PC-3 (cell line): ENCODE data around the gene SLC16A8.

Experiments used
- EZH2 ChIP-seq: fragments of 300-600 bp; sonication (generic); IDR thresholded peaks from one replicate; pipeline ENCODE4 v1.6.1; 2017; ENCODE audit warnings: antibody characterized with exemption, mild to moderate bottlenecking, low read length; ENCODE audit not compliant: unreplicated experiment
- EZH2phosphoT487 ChIP-seq: fragments of 300-600 bp; sonication (generic); IDR thresholded peaks from 2 replicates; pipeline ENCODE4 v1.6.1; 2018; ENCODE audit warnings: mild to moderate bottlenecking, antibody characterized with exemption, low read length, borderline replicate concordance
- TF ChIP-seq, protein P1 (sequence below): fragments of 300-600 bp; sonication (generic); conservative IDR thresholded peaks from 2 replicates; pipeline ENCODE4 v1.5.1; 2017; ENCODE audit warnings: antibody characterized with exemption, low read depth, mild to moderate bottlenecking, low read length

DNA sequence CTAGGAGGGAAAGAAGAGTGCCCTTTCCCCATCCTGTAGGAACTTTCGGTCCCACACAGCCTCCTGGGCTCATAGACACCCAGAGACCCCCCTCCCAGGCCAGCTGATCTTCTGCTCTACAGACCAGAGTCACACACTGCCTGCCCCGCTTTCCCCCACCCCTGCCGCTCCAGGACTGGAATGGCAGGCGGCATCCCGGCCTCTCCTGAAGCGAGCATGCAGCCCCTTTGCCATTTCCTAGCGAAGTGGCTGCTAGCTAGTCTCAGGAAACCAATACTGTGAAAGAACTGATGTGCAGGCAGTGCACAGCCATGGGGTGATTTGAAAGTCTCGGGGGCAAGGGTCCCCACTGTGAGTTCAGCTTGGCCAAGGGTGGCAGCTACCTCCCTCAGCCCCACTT, 18.4 kb downstream of the SLC16A8 start:
- TF ChIP-seq, protein P1, sequence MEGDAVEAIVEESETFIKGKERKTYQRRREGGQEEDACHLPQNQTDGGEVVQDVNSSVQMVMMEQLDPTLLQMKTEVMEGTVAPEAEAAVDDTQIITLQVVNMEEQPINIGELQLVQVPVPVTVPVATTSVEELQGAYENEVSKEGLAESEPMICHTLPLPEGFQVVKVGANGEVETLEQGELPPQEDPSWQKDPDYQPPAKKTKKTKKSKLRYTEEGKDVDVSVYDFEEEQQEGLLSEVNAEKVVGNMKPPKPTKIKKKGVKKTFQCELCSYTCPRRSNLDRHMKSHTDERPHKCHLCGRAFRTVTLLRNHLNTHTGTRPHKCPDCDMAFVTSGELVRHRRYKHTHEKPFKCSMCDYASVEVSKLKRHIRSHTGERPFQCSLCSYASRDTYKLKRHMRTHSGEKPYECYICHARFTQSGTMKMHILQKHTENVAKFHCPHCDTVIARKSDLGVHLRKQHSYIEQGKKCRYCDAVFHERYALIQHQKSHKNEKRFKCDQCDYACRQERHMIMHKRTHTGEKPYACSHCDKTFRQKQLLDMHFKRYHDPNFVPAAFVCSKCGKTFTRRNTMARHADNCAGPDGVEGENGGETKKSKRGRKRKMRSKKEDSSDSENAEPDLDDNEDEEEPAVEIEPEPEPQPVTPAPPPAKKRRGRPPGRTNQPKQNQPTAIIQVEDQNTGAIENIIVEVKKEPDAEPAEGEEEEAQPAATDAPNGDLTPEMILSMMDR: no peak
- TF ChIP-seq EZH2: no peak
- no peak for TF ChIP-seq EZH2phosphoT487
